Measurements from ENCODE around the gene MPEG1. TPM values are rescaled to one million over a fixed set of nuclear protein-coding genes. Genes with fewer than 3 reads are reported as not detected.

Gene MPEG1
- total RNA-seq, 1 donor from 2014 or later = 13.5 TPM

GRCh38 chr11:59218893-59219292 lies 6.2 kb upstream of the MPEG1 start:
- no peak for DNase-seq (ENCODE audit: low spot score)

- no peak for DNase-seq (ENCODE audit: low spot score)
These were observed 5.6 kb upstream of the MPEG1 start for GRCh38 chr11:59218319-59218718.

GRCh38 chr11:59216641-59217564 lies 4.2 kb upstream of the MPEG1 start:
- DNase-seq (ENCODE audit: low spot score) = peak; percentile 64

- no peak for DNase-seq (ENCODE audit: low spot score)
These were observed 1.6 kb upstream of the MPEG1 start for GRCh38 chr11:59214141-59214893.

- DNase-seq (ENCODE audit: low spot score) = no peak
These were observed 505 bp downstream of the MPEG1 start for GRCh38 chr11:59212222-59212621.

- DNase-seq (ENCODE audit: low spot score) = no peak
These were observed 3.8 kb downstream of the MPEG1 start for GRCh38 chr11:59208956-59209355.

- no peak for DNase-seq (ENCODE audit: low spot score)
These were observed 4.7 kb downstream of the MPEG1 start for GRCh38 chr11:59207988-59208451.

- DNase-seq (ENCODE audit: low spot score) = peak; percentile 51
These were observed 6.1 kb downstream of the MPEG1 start for GRCh38 chr11:59206635-59207034.

GRCh38 chr11:59205648-59206047 lies 7.1 kb downstream of the MPEG1 start:
- DNase-seq (ENCODE audit: low spot score) = no peak

GRCh38 chr11:59204746-59205145 lies 8.0 kb downstream of the MPEG1 start:
- DNase-seq (ENCODE audit: low spot score) = no peak

- no peak for DNase-seq (ENCODE audit: low spot score)
These were observed 11.4 kb downstream of the MPEG1 start for GRCh38 chr11:59201353-59201752.

- no peak for DNase-seq (ENCODE audit: low spot score)
These were observed 12.3 kb downstream of the MPEG1 start for GRCh38 chr11:59200423-59200746.

- no peak for DNase-seq (ENCODE audit: low spot score)
These were observed 12.9 kb downstream of the MPEG1 start for GRCh38 chr11:59199546-59200422.

GRCh38 chr11:59198726-59199125 lies 14.0 kb downstream of the MPEG1 start:
- no peak for DNase-seq (ENCODE audit: low spot score)

- DNase-seq (ENCODE audit: low spot score) = peak; percentile 72
These were observed 14.7 kb downstream of the MPEG1 start for GRCh38 chr11:59197991-59198390.

GRCh38 chr11:59196777-59197176 lies 15.9 kb downstream of the MPEG1 start:
- DNase-seq (ENCODE audit: low spot score) = no peak

- DNase-seq (ENCODE audit: low spot score) = no peak
These were observed 17.1 kb downstream of the MPEG1 start for GRCh38 chr11:59195586-59195985.

- no peak for DNase-seq (ENCODE audit: low spot score)
These were observed 19.1 kb downstream of the MPEG1 start for GRCh38 chr11:59193587-59194130.

GRCh38 chr11:59192446-59193020 lies 20.2 kb downstream of the MPEG1 start:
- no peak for DNase-seq (ENCODE audit: low spot score)

GRCh38 chr11:59191890-59192289 lies 20.8 kb downstream of the MPEG1 start:
- DNase-seq (ENCODE audit: low spot score) = no peak

- DNase-seq (ENCODE audit: low spot score) = peak; percentile 80
These were observed 21.6 kb downstream of the MPEG1 start for GRCh38 chr11:59191095-59191494.

All from mucosa of gallbladder (tissue), 1 donor.